GM21723 (cell line): Measurements from ENCODE around the gene SEMA4C.

Source experiments
- ATAC-seq: cut with Tn5 transposase; IDR thresholded peaks from one replicate; pipeline ENCODE4 v1.9.1; 2021; ENCODE audit warnings: mild to moderate bottlenecking, moderate library complexity; ENCODE audit not compliant: unreplicated experiment

The SEMA4C gene

GRCh38 chr2:96844405-96844808 lies 25.5 kb downstream of the SEMA4C start:
- ATAC-seq = no peak

- no peak for ATAC-seq
These were observed 26.2 kb downstream of the SEMA4C start, which contains the start of gene ANKRD23 for GRCh38 chr2:96843538-96844268. Gene ANKRD23 (minus strand): TSS chr2:96844021. CDS start chr2:96843992, 29 bp downstream.

- ATAC-seq = no peak
These were observed 27.3 kb downstream of the SEMA4C start for GRCh38 chr2:96842600-96842999.

GRCh38 chr2:96841701-96842495 lies 28.0 kb downstream of the SEMA4C start:
- ATAC-seq = no peak

- ATAC-seq = no peak
These were observed 29.7 kb downstream of the SEMA4C start for GRCh38 chr2:96839875-96840850.

GRCh38 chr2:96839293-96839874 lies 30.5 kb downstream of the SEMA4C start:
- peak; percentile 68 for ATAC-seq

DNA sequence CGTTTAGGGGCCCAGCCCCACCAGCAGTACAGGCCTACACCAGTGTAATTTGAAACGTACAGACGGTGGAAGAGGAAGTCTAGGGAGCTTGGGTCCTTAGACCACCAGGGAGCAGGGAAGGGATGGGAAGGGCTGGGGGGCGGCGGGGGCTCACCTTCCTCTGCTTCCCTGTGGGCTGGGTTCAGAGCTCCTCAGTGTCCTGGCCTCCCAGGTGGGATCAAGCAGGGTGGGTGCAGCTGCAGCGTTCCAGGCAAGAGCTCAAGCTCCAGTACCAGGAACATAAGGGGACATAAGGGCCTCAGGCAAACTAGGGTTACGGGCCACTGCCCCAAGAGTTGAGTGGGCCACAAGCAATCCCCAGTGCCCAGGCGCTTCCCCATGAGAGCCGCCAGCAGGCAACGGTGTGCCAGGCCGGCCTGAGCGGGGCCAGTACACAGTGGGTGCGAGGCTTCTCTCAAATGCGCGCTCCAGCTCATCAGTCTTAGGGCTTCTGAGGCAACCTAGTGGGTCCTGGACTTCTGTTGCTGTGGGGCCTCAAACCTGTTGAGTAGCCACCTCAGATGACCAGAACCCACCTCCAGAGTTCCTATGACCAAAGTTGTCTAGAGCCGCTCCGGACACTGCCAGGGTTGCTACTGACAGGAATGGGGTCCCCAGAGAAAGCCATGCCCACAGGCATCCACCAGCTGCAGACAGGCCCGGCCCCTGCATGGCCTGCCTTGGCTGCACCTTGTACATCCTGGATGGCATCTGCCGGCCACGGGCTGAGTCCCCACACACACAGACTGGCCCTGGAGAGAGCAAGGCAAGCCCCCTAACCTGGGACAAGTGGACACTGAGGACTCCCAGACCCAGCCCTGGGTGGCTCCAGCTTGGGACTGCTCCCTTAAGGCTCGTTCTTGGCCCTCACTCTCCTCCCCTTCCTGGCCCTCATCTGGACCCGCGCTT lies 31.3 kb downstream of the SEMA4C start:
- peak; percentile 18 for ATAC-seq

GRCh38 chr2:96837575-96837974 lies 32.3 kb downstream of the SEMA4C start:
- ATAC-seq = no peak

DNA sequence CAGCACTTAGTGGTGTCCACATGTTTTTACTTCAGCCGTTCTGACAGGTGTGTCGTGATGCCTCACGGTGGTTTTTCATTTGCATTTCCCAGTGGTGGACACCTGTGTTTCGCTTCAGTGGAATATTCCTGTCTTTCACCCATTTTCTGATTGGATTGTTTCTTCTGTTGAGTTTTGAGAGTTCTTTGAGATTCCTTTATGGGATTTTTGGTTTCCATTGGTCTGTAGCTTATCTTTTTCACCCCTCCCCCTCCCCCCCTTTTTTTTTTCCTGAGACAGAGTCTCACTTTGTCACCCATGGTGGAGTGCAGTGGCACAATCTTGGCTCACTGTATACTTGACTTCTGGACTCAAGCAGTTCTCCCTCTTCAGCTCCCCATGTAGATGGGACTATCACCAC lies 34.0 kb downstream of the SEMA4C start:
- no peak for ATAC-seq

DNA sequence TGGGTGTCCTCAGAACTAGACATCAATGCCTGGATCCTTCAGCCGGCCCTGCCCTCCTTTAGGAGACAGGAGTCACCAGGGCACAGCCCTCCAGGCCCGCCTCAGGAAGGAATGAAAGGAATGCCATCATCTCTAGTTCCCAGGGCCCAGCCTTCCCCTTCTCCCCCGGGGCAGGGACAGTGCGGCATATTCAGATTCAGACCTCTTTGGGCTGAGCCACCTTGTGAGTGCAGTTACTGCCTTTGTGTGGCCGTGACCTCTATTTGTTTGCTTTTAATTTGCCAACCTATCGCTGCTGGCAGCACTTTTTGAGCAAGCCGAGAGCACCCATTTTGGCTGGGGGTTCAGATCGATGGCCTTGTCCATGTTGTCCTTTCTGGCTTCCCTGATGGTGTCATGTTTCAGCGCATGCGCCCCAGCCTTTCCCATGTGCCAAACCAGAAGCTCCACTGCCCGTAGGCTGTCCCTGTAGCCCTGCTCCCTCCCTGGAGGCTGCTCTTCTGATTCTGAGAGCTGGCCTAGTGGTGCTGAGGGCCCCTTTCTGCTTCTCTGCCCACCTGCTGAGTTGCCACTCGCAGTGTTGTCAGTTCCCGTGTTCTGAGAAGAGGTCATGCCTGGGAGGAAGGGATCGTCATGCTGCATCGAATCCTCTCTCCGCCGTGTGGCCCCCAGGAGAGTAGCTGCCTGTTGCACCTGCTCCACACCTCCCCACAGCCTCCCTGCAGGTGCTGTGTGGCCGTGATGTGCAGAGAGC lies 36.9 kb downstream of the SEMA4C start:
- ATAC-seq = no peak

DNA sequence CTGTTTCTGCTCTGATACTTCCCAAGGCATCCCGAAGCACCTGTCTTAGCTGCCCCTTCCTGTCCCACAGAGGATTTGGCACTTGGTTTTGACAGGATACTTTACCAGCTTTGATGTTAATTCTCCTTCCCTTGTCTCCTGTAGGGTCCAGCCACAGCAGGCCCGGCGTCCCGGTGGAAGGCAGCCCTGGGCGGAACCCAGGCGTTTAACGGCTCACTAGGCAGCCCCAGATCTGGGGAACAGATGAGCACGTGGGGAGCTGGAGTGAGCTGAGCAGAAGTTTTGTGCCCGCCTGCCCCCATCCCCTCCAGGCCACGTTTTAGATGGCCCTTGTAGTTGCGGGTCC lies 37.5 kb downstream of the SEMA4C start:
- no peak for ATAC-seq

- no peak for ATAC-seq
These were observed 38.2 kb downstream of the SEMA4C start for GRCh38 chr2:96831679-96832078.

DNA sequence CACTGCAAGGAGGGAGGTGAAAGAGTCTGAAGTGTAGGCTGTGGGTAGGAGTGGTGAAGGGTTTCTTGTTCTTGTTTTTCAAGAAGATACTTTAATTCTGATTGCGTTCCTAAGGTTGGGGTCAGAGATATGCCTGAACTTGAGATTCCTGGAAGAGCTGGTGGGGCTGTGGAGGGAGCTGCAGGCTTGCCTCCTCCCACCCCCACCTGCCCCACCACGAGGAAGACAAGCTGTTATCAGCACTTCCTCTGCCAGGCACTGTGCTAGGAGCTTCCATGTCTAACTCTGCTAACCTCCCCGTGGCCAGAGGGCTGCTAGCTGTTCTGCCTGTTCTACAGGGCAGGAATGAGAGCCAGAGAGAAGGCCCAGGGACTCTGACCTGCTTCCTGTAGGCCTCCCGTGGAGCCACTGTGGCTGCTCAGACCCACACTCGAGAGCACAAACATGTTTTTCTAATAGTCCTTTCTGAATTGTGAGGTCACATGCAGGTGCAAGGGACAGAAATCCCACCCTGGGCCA lies 39.8 kb downstream of the SEMA4C start:
- ATAC-seq = no peak

GRCh38 chr2:96828874-96829273 lies 41.0 kb downstream of the SEMA4C start:
- no peak for ATAC-seq

DNA sequence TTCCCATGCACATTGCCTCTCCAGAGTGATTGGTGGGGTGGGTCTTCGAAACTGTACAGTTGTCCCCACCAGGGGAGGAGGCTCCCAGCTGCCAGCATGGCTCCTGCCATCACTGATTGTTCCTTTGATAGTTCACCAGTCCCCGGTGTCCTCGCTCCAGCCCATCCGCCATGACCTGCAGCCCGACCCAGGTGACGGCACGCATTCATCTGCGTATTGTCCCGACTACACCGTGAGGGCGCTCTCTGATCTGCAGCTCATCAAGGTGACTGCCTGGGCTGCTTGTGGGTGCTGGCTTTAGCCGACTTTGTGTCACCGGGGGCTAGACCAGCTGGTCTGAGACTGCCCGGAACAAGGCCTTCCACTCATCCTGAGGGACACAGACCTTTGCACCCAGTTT lies 41.4 kb downstream of the SEMA4C start:
- no peak for ATAC-seq

DNA sequence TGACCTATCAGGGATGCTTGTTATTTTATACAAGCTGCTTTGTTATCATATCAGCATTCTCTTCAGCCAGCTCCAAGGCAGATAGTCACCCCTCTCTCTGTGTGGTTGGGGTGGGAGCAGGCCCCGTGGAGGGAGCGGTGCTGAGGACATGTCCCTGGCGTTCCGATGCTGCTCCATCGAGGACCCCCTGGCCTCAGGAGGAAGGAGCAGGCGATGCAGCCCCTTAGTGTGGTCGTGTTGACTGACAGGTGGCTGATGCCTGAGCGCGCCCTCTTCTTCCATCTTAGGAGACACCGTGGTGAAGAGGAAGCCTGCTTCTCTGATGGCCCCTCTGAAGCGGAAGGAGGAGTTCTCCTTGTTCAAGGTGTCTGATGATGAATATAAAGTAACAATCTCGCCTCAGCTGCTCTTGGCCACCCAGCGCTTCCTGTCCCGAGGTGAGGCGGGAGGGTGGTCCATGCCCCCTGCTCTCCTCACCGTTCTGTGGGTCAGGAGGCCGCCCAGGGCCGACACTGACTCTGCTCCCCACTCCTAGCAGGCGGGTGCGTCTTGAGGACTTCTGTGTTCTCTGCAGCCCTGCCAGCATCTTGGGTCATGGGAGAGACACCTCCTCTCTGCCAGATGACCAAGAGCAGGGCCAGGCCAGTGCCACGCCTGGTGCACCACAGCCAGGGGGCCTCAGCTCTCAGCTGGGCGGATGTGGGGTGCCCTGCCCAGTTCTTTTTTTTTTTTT lies 43.2 kb downstream of the SEMA4C start:
- ATAC-seq = no peak

GRCh38 chr2:96825057-96825456 lies 44.8 kb downstream of the SEMA4C start:
- no peak for ATAC-seq
